Ovary (tissue), 3 donors: ENCODE results near the gene C1QTNF1.

Experiments used
- CTCF ChIP-seq, 3 donors: fragments of 450-650 bp in 2 of 3; fragments of 200-600 bp in 1 of 3; IDR thresholded peaks; one replicate each; pipeline versions ENCODE4 v1.5.1 to v1.8.0; 2016 to 2022; ENCODE audit warnings: antibody characterized with exemption in 3 of 3, mild to moderate bottlenecking in 1 of 3
- POLR2A ChIP-seq: fragments of 450-650 bp; IDR thresholded peaks from one replicate; pipeline ENCODE4 v1.6.1; 2017; ENCODE audit warnings: antibody characterized with exemption, mild to moderate bottlenecking, moderate library complexity
- donor health status: DM: no; HTN: no; CAD: no.

- no peak for TF ChIP-seq POLR2A
- TF ChIP-seq CTCF (IDR thresholded peaks at IDR 0.05), result no peak
Observed at GRCh38 chr17:79029327-79030009, 5.5 kb downstream of the C1QTNF1 start.
